Stimulated activated CD4-positive, alpha-beta T cell treated with anti-CD3 and anti-CD28 coated beads, Interleukin-15, amount 100 ng/mL, for 48 hours (primary cell): ENCODE data around the gene EVI5L.
"Not testable (repeated sequence)": the region's sequence is repeated elsewhere in the genome, so short reads cannot be mapped to it uniquely, and the experiment has no call there.

ENCODE experiments used
- DNase-seq, 2 donors: peaks; one replicate each; pipeline ENCODE4 v3.0.0-alpha.2; 2020; ENCODE audit warnings: low read depth in 2 of 2

Gene EVI5L

DNA sequence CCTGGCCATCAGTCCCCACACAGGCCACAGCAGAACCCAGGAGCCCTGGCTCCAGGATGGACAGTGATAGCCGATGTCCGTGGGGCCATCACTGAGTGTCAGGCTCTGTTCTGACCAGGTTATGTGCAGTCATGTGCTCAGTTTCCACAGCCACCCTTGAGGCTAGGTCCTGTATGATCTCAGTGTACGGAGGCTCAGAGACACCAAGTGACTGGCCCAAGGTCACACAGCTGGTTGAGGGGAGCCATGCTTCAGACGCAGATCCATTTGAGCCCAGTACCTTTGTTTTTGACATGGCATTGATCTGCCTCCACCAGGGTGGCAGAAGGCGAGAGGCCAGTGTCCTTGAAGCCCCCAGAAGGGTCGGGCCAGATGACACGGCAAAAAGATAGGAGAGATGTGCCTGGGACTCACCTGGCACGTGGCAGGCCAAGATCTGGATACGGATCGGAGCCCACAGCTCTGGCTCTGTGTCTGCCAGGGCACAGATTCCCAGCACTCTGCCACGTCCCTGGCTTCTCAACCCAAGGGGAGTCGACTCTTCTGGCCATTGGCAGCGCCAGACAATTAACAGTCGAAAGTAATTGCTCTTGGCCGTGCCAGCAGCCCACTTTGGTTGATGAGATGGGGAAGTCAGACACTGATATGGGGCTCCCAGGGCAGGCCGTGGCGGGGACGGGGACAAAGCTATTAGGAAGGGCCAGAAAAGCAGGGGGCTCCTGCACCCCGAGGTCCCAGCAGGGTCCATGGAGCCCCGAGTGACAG lies 15.6 kb downstream of the EVI5L start:
- DNase-seq: no peak

DNA sequence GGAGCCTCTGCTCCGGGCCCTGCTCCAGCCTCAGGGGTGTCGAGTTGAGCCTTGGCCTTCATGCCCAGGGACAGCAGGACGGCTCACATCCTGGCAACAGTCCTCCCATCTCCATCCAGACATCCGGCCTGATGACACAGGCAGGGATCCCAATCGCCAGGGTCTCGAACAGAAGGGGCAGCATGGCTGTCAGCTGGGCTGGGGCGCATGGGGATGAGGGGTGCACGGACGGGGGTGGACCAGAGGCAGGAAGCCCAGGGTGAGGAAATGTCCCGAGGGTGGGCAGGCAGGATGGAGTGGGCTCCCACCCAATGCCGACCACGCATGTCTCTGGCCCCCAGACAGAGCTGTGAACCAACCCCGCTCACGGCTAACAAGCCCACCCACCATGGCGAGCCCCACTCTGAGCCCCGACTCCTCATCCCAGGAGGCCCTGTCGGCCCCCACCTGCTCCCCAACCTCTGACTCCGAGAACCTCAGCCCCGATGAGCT lies 16.2 kb downstream of the EVI5L start:
- no peak for DNase-seq

DNA sequence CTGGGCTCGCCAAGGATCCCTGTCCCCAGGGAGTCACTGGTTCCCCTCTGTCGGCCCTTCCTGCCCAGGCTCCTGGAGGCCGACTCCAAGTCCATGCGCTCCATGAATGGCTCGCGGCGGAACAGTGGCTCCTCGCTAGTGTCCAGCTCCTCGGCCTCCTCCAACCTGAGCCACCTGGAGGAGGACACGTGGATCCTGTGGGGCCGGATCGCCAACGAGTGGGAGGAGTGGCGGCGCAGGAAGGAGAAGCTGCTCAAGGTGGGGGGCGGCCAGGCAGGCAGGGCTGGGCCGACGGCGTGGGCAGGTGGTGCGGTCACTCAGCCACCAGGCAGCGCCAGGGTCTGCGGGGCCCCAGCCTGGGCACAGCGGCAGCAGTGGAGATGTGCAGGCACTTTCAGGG lies 17.6 kb downstream of the EVI5L start:
- no peak for DNase-seq

DNA sequence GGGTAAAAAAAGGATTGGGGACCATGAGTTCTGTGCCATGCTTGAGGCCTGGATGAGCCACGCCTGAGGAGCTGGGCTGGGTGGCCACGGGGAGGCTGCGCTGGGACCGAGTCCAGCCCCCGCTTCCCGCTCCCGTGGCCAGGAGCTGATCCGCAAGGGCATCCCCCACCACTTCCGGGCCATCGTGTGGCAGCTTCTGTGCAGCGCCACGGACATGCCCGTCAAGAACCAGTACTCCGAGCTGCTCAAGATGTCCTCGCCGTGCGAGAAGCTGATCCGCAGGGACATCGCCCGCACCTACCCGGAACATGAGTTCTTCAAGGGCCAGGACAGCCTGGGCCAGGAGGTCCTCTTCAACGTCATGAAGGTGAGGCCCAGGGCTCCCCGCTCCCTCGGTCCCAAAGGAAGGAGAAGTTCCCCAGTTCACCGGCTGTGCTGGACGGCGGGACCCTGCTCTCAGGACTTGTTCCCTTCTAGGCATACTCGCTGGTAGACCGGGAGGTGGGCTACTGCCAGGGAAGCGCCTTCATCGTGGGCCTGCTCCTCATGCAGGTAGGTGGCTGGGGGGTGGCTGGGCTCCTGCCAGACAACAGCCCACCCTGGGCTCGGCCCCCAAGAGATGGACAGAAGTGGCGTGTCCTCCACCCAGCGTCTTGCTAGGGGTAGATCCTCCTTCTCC lies 18.9 kb downstream of the EVI5L start:
- no peak for DNase-seq

DNA sequence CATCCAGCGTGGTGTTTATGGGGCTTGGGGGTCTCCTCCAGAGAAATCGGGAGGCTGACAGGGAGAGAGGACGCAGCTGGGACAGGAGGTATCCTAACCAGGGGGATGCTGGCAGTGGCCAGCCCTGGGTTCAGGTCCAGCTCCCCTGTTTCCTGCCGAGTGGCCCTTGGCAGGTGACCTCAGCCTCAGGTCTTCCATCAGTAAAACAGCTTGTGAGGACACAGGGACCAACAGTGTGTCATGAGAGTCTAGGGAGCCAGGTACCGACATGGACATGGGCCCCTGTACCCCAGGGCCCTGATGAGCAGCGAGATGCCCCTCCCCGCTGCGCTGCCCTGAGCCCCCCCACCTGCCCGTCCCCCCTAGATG lies 19.6 kb downstream of the EVI5L start:
- no peak for DNase-seq

DNA sequence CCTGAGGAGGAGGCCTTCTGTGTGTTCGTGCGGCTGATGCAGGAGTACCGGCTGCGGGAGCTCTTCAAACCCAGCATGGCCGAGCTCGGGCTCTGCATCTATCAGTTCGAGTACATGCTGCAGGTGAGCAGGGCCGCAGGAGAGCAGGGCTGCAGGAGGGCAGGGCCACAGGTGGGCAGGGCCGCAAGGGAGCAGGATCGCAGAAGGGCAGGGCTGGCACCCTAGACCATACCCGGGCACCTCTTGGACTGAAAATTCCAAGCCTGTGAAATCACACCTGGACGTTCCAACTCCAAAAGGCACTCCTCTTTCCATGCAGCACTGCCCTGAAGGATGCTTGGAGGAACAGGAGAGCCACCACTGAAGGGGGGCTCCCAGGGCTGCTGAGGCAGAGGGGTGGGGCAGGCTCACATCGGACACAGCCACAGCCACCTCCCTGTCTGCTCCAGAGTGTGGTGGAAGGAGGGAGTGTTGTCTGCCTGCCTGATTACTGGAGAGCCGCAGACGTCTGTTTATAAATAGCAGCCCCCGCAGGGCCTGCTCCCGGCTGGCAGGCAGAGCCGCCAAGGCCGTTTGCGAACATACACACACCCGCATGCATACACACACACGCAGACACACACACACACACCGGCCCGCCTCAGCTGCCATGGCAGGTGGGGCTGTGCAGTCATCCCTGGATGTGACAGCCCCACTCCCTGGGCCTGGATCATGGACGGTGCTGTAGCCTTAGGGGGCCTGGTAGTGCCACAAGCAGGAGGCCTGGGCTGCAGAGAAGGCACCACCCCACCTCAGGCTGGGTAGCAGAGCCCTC lies 20.2 kb downstream of the EVI5L start:
- no peak for DNase-seq

DNA sequence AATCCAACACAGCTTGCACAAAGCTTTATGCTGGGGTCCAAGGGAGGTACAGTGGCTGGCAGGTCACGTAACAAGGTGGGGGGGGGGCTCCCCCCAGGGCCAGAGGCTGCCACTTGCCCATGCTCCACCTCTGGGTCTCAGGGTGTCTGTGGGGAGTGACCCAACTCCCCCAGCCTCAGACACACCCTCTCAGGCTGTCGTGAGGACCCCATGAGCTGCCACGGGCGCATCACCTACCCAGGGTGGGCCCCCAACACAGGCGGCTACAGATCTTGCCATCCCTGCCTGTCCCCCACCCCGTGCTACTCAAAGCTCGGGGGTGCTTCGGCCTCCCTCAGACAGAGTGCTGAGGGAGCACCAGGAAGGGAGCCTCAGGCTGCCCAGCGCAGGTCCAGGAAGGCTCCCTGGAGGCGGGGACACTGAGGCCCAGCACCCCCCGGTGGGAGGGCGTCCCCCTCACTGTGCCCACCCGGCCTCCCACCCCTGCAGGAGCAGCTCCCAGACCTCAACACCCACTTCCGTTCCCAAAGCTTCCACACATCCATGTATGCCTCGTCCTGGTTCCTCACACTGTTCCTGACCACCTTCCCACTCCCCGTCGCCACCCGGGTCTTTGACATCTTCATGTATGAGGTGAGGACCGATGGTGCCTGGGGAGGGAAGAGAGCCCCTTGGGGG lies 21.1 kb downstream of the EVI5L start:
- DNase-seq: no peak

DNA sequence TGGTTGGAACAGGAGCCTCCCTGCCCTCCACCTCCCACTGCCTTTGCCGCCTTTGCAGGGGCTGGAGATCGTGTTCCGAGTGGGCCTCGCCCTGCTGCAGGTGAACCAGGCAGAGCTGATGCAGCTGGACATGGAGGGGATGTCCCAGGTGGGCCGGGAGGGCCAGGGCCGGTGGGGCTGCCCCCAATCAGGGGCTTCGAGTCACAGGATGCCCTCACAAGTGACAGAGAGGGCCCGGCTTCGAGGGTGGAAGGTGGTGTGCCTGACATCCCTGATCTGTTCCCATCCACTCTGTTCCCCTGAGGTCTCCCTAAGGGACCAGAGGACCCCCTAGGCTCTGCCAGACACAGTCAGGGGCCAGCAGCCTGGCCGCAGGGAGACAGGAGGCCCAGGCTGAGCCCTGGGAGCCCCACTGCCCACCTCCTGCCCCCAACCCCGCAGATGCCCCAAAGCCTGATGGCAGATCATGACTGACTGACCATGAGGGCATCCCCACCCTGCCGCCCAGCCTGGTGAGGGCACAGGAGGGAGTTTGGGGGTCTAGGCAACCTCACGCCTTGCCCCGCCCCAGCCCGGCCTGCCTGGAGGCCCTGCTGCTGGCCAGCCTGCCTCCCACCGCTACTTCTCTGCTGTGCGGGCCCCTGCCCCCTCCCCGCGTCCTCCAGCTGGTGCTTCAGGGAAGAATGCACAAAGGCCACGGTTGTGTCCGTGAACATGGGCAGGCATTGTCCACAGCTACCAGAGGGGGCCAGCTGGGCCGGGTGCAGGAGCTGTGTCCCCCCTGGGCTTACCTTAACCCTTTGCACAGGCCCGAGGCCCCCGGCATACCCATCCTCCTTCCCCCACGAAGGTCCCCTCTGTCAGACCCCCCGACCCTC lies 21.8 kb downstream of the EVI5L start:
- no peak for DNase-seq

DNA sequence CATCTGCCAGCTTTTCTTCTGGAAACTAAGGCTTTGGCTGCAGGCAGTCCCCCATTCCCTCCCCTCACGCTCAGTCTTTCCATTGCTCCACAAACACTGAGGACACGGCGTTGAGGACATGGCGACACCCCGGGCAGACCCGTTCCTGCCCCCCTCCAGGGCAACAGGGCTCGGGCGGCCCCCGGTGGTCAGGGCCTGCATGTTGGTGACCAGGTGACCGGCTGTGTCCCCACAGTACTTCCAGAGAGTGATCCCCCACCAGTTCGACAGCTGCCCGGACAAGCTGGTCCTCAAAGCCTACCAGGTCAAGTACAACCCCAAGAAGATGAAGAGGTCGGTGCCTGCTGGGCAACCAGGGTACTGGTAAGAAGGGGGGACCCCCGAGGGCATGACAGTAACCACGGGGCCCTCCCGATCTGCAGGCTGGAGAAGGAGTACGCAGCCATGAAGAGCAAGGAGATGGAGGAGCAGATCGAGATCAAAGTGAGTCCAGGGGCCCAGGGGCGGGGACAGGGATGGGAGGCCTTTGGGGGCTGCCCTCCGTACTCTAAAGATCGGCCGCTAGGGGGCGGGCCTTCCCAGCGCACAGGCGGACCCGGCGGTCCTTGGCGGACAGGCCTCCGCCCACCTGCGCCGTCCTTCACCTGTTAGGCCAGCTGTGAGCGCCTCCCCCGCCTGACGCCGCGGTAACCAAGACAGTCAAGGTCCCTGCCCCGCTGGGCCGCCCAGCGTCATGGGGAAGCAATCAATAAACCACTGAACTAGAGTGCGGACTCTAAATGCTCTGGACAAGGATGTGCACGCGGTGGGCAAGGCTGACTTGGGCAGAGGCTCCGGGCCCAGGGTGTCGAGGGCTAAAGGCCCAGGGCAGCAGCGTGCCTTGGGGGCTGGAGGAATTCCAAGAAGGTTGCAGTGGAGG lies 23.1 kb downstream of the EVI5L start:
- peak in 1 of 2 donors; percentile 66 for DNase-seq

DNA sequence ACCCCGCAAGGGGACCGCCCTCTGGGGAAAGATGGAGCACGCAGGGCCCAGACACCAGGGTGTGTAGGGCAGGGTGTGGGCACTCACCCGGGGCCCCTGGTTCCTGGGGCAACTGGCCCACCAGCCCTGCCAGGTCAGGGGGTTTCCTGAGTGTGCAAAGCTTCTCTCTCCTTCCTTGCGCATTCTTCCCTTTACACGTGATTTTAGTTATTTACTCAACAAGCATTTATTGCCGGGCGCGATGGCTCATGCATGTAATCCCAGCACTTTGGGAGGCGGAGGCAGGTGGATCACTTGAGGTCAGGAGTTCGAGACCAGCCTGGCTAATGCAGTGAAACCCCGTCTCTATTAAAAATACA lies 23.7 kb downstream of the EVI5L start:
- no peak for DNase-seq

DNA sequence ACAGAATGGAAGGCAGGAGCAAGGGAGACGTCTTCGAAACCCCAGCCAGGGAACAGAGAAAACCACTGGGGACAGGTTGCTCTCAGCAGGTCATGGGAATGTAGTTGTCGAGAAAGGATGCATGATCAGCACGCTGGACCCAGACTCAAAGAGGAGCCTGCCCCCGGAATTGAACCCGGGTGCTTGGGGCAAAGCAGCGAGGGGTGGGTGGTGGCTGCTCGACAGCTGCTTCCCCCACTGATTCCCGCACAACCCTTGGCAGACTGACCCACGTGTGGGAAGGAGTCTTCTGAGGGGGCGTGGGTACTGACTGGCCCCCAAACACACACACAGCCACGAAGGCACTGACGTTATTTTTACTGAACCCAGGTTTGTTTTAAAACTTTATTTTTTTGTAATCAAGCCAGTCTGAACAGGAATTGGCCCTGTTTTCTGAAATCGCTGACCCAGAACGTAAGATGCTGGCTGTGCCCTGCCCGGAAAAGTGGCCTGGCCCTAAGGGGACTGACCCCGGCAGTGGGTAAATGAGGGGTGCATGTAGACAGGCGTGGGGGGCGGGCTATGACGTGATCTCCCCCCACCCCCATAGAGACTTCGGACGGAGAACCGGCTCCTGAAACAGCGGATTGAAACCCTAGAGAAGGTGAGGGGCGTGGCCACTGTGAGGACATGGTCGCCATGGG lies 25.5 kb downstream of the EVI5L start:
- no peak for DNase-seq

DNA sequence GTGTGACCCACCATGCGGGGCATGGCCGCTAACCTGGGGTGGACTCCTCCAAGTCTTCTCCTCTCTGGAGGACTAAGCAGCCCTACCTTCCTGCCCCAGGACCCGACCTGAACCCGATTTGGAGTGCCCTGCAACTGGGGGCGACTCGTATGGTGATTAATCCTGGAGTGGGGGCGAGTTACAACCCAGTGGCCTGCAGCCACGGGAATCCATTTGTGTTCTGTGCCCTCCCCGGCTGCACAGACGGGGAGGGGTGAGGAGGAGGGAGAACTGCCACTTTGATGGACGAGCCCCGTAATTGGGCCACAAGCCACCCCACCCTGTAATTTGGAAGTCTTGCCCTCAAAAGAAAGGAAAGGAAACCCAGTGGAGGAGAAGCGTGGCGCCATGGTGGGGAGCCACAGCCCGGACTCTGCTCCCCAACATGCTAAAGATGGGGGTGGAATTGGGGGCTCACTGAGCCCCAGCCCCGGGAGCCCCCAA lies 26.1 kb downstream of the EVI5L start:
- no peak for DNase-seq

DNA sequence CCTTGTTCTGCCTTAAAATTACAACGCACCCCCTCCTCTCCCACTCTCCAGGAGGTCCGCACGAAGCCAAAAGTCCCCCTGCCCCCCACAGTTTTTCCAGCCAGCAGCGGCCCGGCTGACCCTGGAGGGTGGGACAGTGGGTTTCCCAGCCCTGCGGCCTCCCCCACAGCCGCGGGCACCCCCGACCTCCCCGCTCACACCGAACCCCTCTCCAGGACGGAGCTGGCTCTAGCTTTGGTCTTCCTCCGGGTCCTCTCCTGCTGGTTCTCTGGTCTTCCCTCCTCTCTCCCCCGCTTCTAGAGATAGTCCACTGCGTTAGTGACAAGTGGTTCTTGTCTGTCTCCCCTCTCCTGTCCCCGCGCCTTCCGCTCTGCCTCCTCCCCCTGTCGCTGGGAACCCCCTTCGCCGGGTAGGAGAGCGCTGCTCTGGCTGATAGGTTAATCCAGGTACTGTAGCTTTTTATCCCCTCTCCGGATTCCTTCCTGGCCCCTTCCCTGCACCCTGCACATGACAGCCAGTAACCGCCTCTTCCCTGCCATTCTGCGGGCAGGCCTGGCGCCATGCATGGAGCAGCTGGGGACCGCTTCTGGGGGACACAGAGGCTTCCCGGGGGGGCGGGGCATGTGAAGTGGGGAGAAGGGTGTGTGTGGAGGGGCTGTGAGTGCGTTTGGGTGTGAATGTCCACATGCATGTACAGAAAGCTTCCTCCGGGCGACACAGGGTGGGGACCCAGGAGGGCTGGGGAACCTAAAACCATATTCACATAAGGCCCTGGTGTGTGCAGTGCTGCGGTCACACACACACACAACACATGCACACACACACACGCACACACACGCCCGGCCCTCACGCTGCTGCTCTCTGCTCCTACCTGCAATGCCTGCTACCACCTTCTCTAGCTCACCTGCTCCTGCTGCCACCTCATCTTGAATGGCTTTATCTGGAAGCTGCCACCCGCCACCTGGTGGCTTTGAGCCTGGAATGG lies 27.0 kb downstream of the EVI5L start:
- no peak for DNase-seq

DNA sequence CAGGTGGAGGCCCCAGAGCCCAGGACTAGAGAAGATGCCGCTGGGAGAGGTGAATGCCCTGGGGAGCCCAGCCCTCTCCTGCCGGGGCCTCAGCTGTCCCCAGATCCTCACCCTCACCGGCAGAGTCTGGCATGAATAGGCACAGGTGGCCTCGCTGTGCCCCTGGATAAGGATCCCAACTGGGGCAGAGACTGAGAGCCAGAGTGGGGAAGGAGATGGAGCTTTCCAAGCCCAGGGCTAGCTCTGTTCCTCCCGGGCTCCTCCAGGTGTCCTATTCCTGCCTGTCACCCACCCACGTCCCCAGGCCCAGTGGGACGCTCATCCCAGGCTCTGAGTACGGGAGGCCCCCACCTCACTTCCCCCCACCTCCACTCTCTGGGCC lies 27.7 kb downstream of the EVI5L start:
- no peak for DNase-seq

DNA sequence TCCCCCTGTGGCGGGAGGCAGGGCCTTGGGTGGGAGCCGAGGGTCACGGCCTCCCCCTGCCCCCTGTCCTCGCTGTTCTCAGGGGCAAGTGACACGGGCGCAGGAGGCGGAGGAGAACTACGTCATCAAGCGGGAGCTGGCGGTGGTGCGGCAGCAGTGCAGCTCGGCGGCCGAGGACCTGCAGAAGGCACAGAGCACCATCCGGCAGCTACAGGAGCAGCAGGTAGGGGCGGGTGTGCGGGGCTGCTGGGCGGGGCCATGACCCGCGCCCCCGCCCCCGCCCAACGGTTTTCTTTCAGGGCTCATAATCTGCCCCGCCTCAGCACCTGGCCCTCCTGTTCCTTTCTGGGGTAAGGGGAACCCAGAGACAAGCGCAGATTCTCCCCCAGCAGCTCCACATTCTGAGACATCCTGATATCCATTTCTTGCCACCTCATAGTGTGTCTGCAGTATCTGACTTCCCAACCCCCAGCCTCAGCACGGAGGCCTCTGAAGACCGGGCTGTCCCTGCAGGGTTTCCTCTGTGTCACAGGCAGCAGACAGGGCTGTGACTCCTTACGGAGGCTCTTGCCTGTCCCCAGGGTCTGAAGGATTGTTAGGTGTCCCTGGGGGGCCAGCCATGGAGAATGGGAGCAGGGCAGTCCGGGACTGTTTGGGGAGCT lies 28.2 kb downstream of the EVI5L start:
- no peak for DNase-seq

DNA sequence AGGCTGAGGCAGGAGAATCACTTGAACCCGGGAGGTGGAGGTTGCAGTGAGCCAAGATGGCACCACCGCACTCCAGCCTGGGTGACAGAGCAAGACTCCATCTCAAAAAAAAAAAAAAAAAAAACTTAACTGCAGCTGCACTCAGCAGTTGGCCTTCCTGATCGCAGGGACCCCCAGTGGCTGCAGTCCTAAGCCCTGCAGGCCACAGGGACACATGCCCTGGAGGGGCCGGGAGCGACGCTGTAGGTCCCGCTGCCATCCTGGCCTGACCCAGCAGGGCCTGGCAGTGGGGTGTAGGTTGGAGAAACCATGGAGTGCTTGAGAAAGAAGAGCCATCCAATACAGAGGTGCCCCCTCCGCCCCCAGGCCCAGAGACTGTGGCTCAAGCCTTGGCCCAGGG lies 29.1 kb downstream of the EVI5L start:
- DNase-seq: not testable (repeated sequence)
